ENCODE data around the gene ZCCHC14. TPM values are rescaled to one million over a fixed set of nuclear protein-coding genes. Genes with fewer than 3 reads are reported as not detected.

Gene ZCCHC14
- total and polyA plus RNA-seq, 10 of the 15 experiments (the other 5 are each of a cell fraction or from before 2014, with no cell fraction given) = 0.02 to 0.26 (median 0.05) TPM; not detected in 3

GRCh38 chr16:87541872-87542234 is 49.0 kb upstream of the ZCCHC14 start:
- RAD21 ChIA-PET (ENCODE audit: unreplicated experiment) = no interaction called here
- BruUV-seq (replicated peaks) = no TSS peak

More at GRCh38 chr16:87541872-87542234, 49.0 kb upstream of the ZCCHC14 start:
- no peak overlapping the region for H2AFZ ChIP-seq (ENCODE audit: control insufficient read depth, low read depth, low read length)
- ChIA-PET POLR2A (no interaction called here), SMC1A (ENCODE audit: uncharacterized antibody, unreplicated experiment) (no interaction called here), CTCF (no interaction called here)
- H3K79me2 ChIP-seq (ENCODE audit: control insufficient read depth, insufficient read depth, low read length) = no peaks in the 10 kb centered on the region
- intact Hi-C loops (cut with micrococcal nuclease; ENCODE audit: unreplicated experiment) = no loop called here
- no peaks in the 10 kb centered on the region for H3K4me1 ChIP-seq (ENCODE audit: control insufficient read depth, insufficient read depth, low read length)
- H3K4me2 ChIP-seq (ENCODE audit: control insufficient read depth, insufficient read depth) = no peak overlapping the region
- in situ Hi-C loops (cut with MboI) = no loop called here
- H3K36me3 ChIP-seq (ENCODE audit: control insufficient read depth in 2 of 2, insufficient read depth in 2 of 2, low read length in 1 of 2) = no peaks in the 10 kb centered on the region
- TF ChIP-seq IRF5 (IDR thresholded peaks at IDR 0.05; ENCODE audit: borderline replicate concordance) (no peak), ZBTB11 (CRISPR knock-in tag; IDR thresholded peaks at IDR 0.05) (no peak), CUX1 (IDR thresholded peaks at IDR 0.05; ENCODE audit: insufficient replicate concordance, low read depth, low read length) (no peak), GABPA (IDR thresholded peaks at IDR 0.05; ENCODE audit: low read depth) (no peak), CREM (IDR thresholded peaks at IDR 0.05; ENCODE audit: low read depth) (no peak), NFIC (IDR thresholded peaks at IDR 0.05; ENCODE audit: low read depth, low read length) (no peak)
- H3K9me3 ChIP-seq (replicated peaks; ENCODE audit: control insufficient read depth, insufficient read depth, low read length) = no peaks in the 10 kb centered on the region; the same call in 2 of the 3 replicates
- H3K27me3 ChIP-seq (replicated peaks in 1 of 2; ENCODE audit: control insufficient read depth in 2 of 2, insufficient read depth in 2 of 2, low read length in 1 of 2) = peaks cover 3 to 4% of the 10 kb centered on the region in 2 experiments; a peak in 2 of 4 replicates
- WGBS (ENCODE audit: insufficient coverage, insufficient replicate concordance, low lambda C conversion rate, missing lambda C conversion rate) = 50% methylated on average over 11 of the region's 11 CpGs
- no peak overlapping the region for H3K9ac ChIP-seq (ENCODE audit: control insufficient read depth, insufficient read depth, low read length)
- DNase-seq (ENCODE audit: low read depth, low spot score) = no peak
- FAIRE-seq = no peak
- H4K20me1 ChIP-seq (ENCODE audit: control insufficient read depth, insufficient read depth) = no peaks in the 10 kb centered on the region
- H3K4me3 ChIP-seq = no peak overlapping the region
- no peak overlapping the region for H3K27ac ChIP-seq (ENCODE audit: control insufficient read depth, insufficient read depth)
- ATAC-seq = no peak
